Sigmoid colon (tissue), 4 donors: ENCODE results near the gene DCAKD.

Experiments used
- EP300 ChIP-seq, 4 donors: sonication (generic); formaldehyde crosslinking; IDR thresholded peaks; one replicate each; pipeline ENCODE4 v1.6.1; 2017; ENCODE audit warnings: antibody characterized with exemption in 4 of 4
- POLR2A ChIP-seq, 2 donors: fragments of 450-650 bp; IDR thresholded peaks; one replicate each; pipeline ENCODE4 v1.6.1; 2016; ENCODE audit warnings: antibody characterized with exemption in 2 of 2, mild to moderate bottlenecking in 2 of 2, moderate library complexity in 2 of 2
- POLR2AphosphoS5 ChIP-seq, 4 donors: sonication (generic); formaldehyde crosslinking; IDR thresholded peaks; one replicate each; pipeline ENCODE4 v1.6.1; 2017; ENCODE audit warnings: antibody characterized with exemption in 4 of 4
- TF ChIP-seq, protein P1 (sequence below), 4 experiments: fragments of 450-650 bp in 3 of 4; fragments of 200-600 bp in 1 of 4; IDR thresholded peaks; one replicate each; pipeline ENCODE4 v1.5.1; 2016 to 2019; ENCODE audit warnings: antibody characterized with exemption in 4 of 4, mild to moderate bottlenecking in 3 of 4, moderate library complexity in 2 of 4

DNA sequence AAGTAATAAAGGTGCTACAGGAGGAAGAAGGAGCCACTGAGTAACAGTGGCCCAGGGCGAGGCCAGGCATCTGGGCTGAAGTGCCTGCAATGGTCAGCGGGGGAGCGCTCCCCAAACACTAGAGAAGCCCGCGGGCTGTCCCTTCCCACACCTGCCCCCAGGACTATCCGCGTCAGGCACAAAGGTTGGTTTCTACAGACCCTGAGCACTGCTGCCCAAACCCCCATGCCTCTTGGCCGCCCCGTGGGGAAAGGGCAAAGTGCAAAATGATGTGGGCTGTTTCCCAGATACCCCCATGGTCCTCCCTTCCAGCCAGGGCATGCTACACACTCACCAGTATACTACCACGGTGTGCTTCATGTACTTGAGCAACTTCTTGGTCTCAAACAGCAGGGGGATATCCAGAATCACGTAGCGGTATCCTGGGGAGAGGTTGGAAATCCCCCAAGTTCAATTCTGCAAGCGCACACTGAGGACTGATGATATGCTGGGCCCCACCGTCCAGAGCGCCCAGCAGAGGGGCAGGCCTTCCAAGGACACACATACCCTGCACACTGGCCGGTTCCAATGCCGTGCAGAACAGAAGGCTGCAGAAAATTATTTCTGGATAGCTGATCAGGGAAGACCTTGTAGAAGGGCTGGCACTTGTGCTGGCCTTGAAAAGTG is 21.5 kb downstream of the DCAKD start:
- TF ChIP-seq POLR2AphosphoS5 (IDR thresholded peaks at IDR 0.05) (no peak), POLR2A (IDR thresholded peaks at IDR 0.05) (no peak), EP300 (IDR thresholded peaks at IDR 0.05) (no peak)
- TF ChIP-seq, protein P1, sequence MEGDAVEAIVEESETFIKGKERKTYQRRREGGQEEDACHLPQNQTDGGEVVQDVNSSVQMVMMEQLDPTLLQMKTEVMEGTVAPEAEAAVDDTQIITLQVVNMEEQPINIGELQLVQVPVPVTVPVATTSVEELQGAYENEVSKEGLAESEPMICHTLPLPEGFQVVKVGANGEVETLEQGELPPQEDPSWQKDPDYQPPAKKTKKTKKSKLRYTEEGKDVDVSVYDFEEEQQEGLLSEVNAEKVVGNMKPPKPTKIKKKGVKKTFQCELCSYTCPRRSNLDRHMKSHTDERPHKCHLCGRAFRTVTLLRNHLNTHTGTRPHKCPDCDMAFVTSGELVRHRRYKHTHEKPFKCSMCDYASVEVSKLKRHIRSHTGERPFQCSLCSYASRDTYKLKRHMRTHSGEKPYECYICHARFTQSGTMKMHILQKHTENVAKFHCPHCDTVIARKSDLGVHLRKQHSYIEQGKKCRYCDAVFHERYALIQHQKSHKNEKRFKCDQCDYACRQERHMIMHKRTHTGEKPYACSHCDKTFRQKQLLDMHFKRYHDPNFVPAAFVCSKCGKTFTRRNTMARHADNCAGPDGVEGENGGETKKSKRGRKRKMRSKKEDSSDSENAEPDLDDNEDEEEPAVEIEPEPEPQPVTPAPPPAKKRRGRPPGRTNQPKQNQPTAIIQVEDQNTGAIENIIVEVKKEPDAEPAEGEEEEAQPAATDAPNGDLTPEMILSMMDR (IDR thresholded peaks at IDR 0.05): no peak
